ENCODE results near the gene CCDC92.

- TF ChIP-seq EZH2 (IDR thresholded peaks at IDR 0.05; ENCODE audit: borderline replicate concordance, insufficient read depth, low read depth, low read length, poor library complexity, severe bottlenecking) (no peak), CTCF (IDR thresholded peaks at IDR 0.05) (no peak)
These were observed 81.0 kb downstream of the CCDC92 start for GRCh38 chr12:123891516-123892179.
